Measurements from ENCODE around the gene PIK3C2G.

PIK3C2G gene

GRCh38 chr12:18258929-18259328 lies 2.4 kb upstream of the PIK3C2G start:
- H3K27ac ChIP-seq = no peak overlapping the region
- TF ChIP-seq CTCF (IDR thresholded peaks at IDR 0.05) (no peak), ZFX (IDR thresholded peaks at IDR 0.05; ENCODE audit: borderline replicate concordance) (no peak)

GRCh38 chr12:18259906-18260682 lies 1.2 kb upstream of the PIK3C2G start:
- TF ChIP-seq CTCF (IDR thresholded peaks at IDR 0.05) (no peak), ZFX (IDR thresholded peaks at IDR 0.05; ENCODE audit: borderline replicate concordance) (no peak)
- H3K27ac ChIP-seq = no peak overlapping the region

- peak overlapping the region; percentile 12; the same call in 1 of the 2 replicates for H3K27ac ChIP-seq
- TF ChIP-seq ZFX (IDR thresholded peaks at IDR 0.05; ENCODE audit: borderline replicate concordance) (no peak), CTCF (IDR thresholded peaks at IDR 0.05) (no peak)
Measured at GRCh38 chr12:18261906-18262305, 588 bp downstream of the PIK3C2G start.

GRCh38 chr12:18262514-18262913 lies 1.2 kb downstream of the PIK3C2G start:
- no peak overlapping the region for H3K27ac ChIP-seq
- no peak for TF ChIP-seq CTCF (IDR thresholded peaks at IDR 0.05)
- no peak for TF ChIP-seq ZFX (IDR thresholded peaks at IDR 0.05; ENCODE audit: borderline replicate concordance)

GRCh38 chr12:18264581-18265075 lies 3.3 kb downstream of the PIK3C2G start:
- TF ChIP-seq CTCF (IDR thresholded peaks at IDR 0.05) (no peak), ZFX (IDR thresholded peaks at IDR 0.05; ENCODE audit: borderline replicate concordance) (no peak)
- no peak overlapping the region for H3K27ac ChIP-seq

GRCh38 chr12:18267427-18268099 lies 6.2 kb downstream of the PIK3C2G start:
- no peak for TF ChIP-seq CTCF (IDR thresholded peaks at IDR 0.05)
- no peak for TF ChIP-seq ZFX (IDR thresholded peaks at IDR 0.05; ENCODE audit: borderline replicate concordance)
- no peak overlapping the region for H3K27ac ChIP-seq

GRCh38 chr12:18270958-18271460 lies 9.7 kb downstream of the PIK3C2G start:
- TF ChIP-seq ZFX (IDR thresholded peaks at IDR 0.05; ENCODE audit: borderline replicate concordance) = no peak
- no peak for TF ChIP-seq CTCF (IDR thresholded peaks at IDR 0.05)
- H3K27ac ChIP-seq = no peak overlapping the region
